K562 (cell line): Measurements from ENCODE around the gene CHRNG. TPM values are rescaled to one million over a fixed set of nuclear protein-coding genes. Genes with fewer than 3 reads are reported as not detected.
A peak's percentile ranks its signal among the peaks of the same experiment; 100 is the strongest.

Experiments
- ATAC-seq: fragments of 200-7000 bp; cut with Tn5 transposase; 3 replicates; pipeline ENCODE4 v1.9.1; 2020; ENCODE audit warnings: moderate library complexity
- BruUV-seq: library from RNA; stranded (reverse); fragments of 400-500 nt; replicated peaks from 2 replicates; lab custom pipeline; 2021; lab: Mats Ljungman, UMichigan
- CTCF ChIA-PET: fragments of 300-600 bp; formaldehyde crosslinking; extraction: SDS; loops from one replicate; lab custom pipeline; 2021; ENCODE audit warnings: low intra/inter-chr PET ratio; lab: Yijun Ruan, JAX
- POLR2A ChIA-PET: fragments of 300-600, 350-650 bp; sonication (Branson Sonifier 250); formaldehyde crosslinking; extraction: SDS; loops from one replicate; lab custom pipeline; 2021; ENCODE audit warnings: antibody characterized with exemption, inconsistent platforms; lab: Yijun Ruan, JAX
- DNase-seq, 4 experiments: peaks; one replicate each; pipeline versions ENCODE4 v3.0.0 to v3.0.0-alpha.2; 2011 to 2018; ENCODE audit warnings: low spot score in 3 of 4, mixed read lengths in 3 of 4; ENCODE audit errors: extremely low read depth in 1 of 4
- FAIRE-seq: peaks from 2 replicates; lab custom pipeline; 2011; peaks lifted over from hg19 to GRCh38; lab: Jason Lieb, UNC
- H2AFZ ChIP-seq: 2 replicates; pipeline ENCODE4 v1.6.0; 2011; ENCODE audit warnings: low read depth, low read length, control low read depth, inconsistent platforms
- H3K27ac ChIP-seq: fragments of 200-600 bp; 3 replicates; pipeline ENCODE4 v1.8.0; 2011; ENCODE audit warnings: low read depth, mild to moderate bottlenecking, control low read depth, inconsistent platforms, low read length, moderate library complexity, mixed read lengths; ENCODE audit errors: extremely low read depth
- H3K27me3 ChIP-seq, 2 experiments: fragments of 300-600 bp in 1 of 2; 2 replicates in 1 of 2; 3 replicates in 1 of 2; pipeline versions ENCODE4 v1.6.0 to v1.8.0; 2011; ENCODE audit warnings: inconsistent platforms in 2 of 2, low read length in 2 of 2, mild to moderate bottlenecking in 1 of 2, mixed read lengths in 1 of 2, moderate library complexity in 1 of 2; ENCODE audit not compliant: control insufficient read depth in 2 of 2, insufficient read depth in 2 of 2
- H3K36me3 ChIP-seq: fragments of 300-600 bp; 3 replicates; pipeline ENCODE4 v1.8.0; 2011; ENCODE audit warnings: mild to moderate bottlenecking, low read length, inconsistent platforms; ENCODE audit not compliant: control insufficient read depth, insufficient read depth
- H3K4me1 ChIP-seq, 2 experiments: fragments of 200-600 bp in 1 of 2; replicated peaks in 1 of 2; 2 replicates in 1 of 2; 3 replicates in 1 of 2; pipeline versions ENCODE4 v1.5.1 to v1.8.0; 2011; ENCODE audit warnings: inconsistent platforms in 2 of 2, low read length in 2 of 2, mild to moderate bottlenecking in 1 of 2, mixed read lengths in 1 of 2, moderate library complexity in 1 of 2; ENCODE audit not compliant: control insufficient read depth in 2 of 2, insufficient read depth in 2 of 2
- H3K4me2 ChIP-seq: 2 replicates; pipeline ENCODE4 v1.6.1; 2011; ENCODE audit warnings: low read length, control low read depth, inconsistent platforms, mixed read lengths; ENCODE audit not compliant: insufficient read depth
- H3K4me3 ChIP-seq: fragments of 200-600 bp; sonication (generic), shearing (Covaris generic); 2 replicates; pipeline ENCODE4 v1.5.1; 2016; ENCODE audit warnings: control low read depth, inconsistent platforms
- H3K79me2 ChIP-seq: fragments of 200-600 bp; 3 replicates; pipeline ENCODE4 v1.8.0; 2011; ENCODE audit warnings: low read length, inconsistent platforms; ENCODE audit not compliant: control insufficient read depth, insufficient read depth
- H3K9ac ChIP-seq, 2 experiments: 2 replicates each; pipeline versions ENCODE4 v1.6.0 to v1.6.1; 2011; ENCODE audit warnings: low read depth in 2 of 2, low read length in 2 of 2, control low read depth in 1 of 2, inconsistent platforms in 1 of 2, mild to moderate bottlenecking in 1 of 2, mixed read lengths in 1 of 2; ENCODE audit not compliant: insufficient read depth in 1 of 2
- H3K9me1 ChIP-seq: one replicate; pipeline ENCODE4 v1.6.0; 2011; ENCODE audit warnings: inconsistent platforms, mild to moderate bottlenecking, low read length, moderate library complexity; ENCODE audit not compliant: control insufficient read depth, insufficient read depth
- H3K9me3 ChIP-seq: replicated peaks from 2 replicates; pipeline ENCODE4 v1.5.1; 2011; ENCODE audit warnings: low read depth, low read length, inconsistent platforms; ENCODE audit not compliant: control insufficient read depth, insufficient read depth
- H4K20me1 ChIP-seq: replicated peaks from 2 replicates; pipeline ENCODE4 v1.6.1; 2011; ENCODE audit warnings: low read length, inconsistent platforms, mixed read lengths; ENCODE audit not compliant: control insufficient read depth, insufficient read depth
- CBFA2T3 ChIP-seq: fragments of 450-650 bp; IDR thresholded peaks from 2 replicates; pipeline ENCODE4 v1.6.1; 2017
- ILF3 ChIP-seq: fragments of 450-650 bp; IDR thresholded peaks from 2 replicates; pipeline ENCODE4 v1.6.1; 2018; ENCODE audit warnings: antibody characterized with exemption, mild to moderate bottlenecking, moderate library complexity, borderline replicate concordance
- POLR2G ChIP-seq: fragments of 200-400 bp; formaldehyde crosslinking; IDR thresholded peaks from 2 replicates; pipeline ENCODE4 v1.6.1; 2017; ENCODE audit warnings: low read depth, mild to moderate bottlenecking, antibody characterized with exemption, low read length, moderate library complexity
- RBFOX2 ChIP-seq: fragments of 200-400 bp; formaldehyde crosslinking; IDR thresholded peaks from 2 replicates; pipeline ENCODE4 v1.6.1; 2017; ENCODE audit warnings: low read depth, mild to moderate bottlenecking, low read length, moderate library complexity
- TFAM ChIP-seq: fragments of 250-450 bp; sonication (Bioruptor Pico); conservative IDR thresholded peaks from 2 replicates; pipeline ENCODE4 v1.5.0; 2021; ENCODE audit warnings: mild to moderate bottlenecking, moderate library complexity
- WGBS: fragments of 100-300 bp; shearing (Covaris generic); methylation state at CpG from one replicate; pipeline ENCODE4 v1.1.6; 2016; ENCODE audit warnings: low coverage, mixed read lengths; ENCODE audit not compliant: insufficient coverage; ENCODE audit errors: missing lambda C conversion rate; 5-methylcytosine and 5-hydroxymethylcytosine counted together
- in situ Hi-C: fragments of 300-500 bp; cut with MboI; formaldehyde crosslinking; loops from 4 replicates; pipeline ENCODE4 v1.15.0; 2018; ENCODE audit warnings: inconsistent platforms, mixed read lengths
- intact Hi-C: fragments of 100-400 bp; cut with micrococcal nuclease; formaldehyde crosslinking; loops from 2 replicates; pipeline ENCODE4 v1.14.2; 2022
- polyA plus RNA-seq, 8 experiments: library from polyadenylated mRNA; depleted of rRNA in 4 of 8; stranded (reverse) in 5 of 8; unstranded in 3 of 8; fragments of >200 nt; fragmentation: Nextera tagmentation in 2 of 8; fragmentation: Illumina TruSeq in 1 of 8; extraction: Ambion mirVana in 2 of 8; extraction: Trizol in 1 of 8; gene quantifications; 2 replicates each; pipeline versions ENCODE4 v1.2.1 to v1.2.3, GENCODE V29; 2011 to 2014; ENCODE audit warnings: inconsistent platforms in 1 of 8, missing spikeins in 1 of 8
- total RNA-seq, 7 experiments: library from RNA; depleted of rRNA in 6 of 7; stranded (reverse); fragments of >200 nt in 6 of 7; fragmentation: Illumina TruSeq in 2 of 7; extraction: Trizol in 2 of 7; gene quantifications; 2 replicates each; pipeline versions ENCODE4 v1.2.1 to v1.2.3, GENCODE V29; 2011 to 2021; ENCODE audit warnings: low replicate concordance in 1 of 7

CHRNG gene
- total and polyA plus RNA-seq, 9 of the 15 experiments (the other 6 are each of a cell fraction or from before 2014, with no cell fraction given): not detected

DNA sequence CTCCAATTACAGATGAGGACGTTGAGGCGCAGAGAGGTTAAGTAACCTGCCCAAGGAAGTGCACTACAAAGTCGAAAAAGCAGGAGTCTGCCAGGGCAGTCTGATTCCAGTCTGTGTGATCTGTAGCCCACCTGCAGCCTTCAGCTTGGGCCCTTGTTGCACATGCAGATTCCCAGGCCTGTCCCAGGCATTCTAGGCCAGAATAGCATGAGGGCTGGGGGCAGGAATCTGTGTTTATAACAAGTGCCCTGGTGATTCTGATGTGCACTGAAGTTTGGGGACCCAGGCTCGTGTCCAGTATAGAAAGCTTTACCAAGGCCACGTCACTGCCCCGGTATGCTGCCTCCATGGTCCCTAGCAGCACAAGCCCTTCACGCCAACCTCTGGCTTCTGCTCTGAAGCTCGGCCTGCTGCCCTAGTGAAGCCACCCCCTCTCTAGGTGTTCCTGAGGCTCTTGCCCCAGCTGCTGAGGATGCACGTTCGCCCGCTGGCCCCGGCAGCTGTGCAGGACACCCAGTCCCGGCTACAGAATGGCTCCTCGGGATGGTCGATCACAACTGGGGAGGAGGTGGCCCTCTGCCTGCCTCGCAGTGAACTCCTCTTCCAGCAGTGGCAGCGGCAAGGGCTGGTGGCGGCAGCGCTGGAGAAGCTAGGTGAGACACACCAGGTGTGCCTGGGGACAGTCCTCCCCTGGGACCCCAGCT, 4.6 kb downstream of the CHRNG start:
- Histone ChIP-seq H3K4me2 (no peak overlapping the region), H3K9ac (no peak overlapping the region; a peak in 2 of 4 replicates), H3K27ac (no peak overlapping the region), H3K4me1 (peaks cover 0 to 38% of the 10 kb centered on the region in 2 experiments; a peak in 3 of 5 replicates), H2AFZ (no peak overlapping the region), H3K9me3 (no peaks in the 10 kb centered on the region), H3K27me3 (no peaks in the 10 kb centered on the region), H4K20me1 (no peaks in the 10 kb centered on the region), H3K79me2 (peaks cover 10% of the 10 kb centered on the region; the same call in 1 of the 3 replicates), H3K4me3 (no peak overlapping the region), H3K36me3 (peaks cover 15% of the 10 kb centered on the region; the same call in 2 of the 3 replicates), H3K9me1 (no peaks in the 10 kb centered on the region)
- WGBS: 78% methylated on average over 16 of the region's 19 CpGs
- POLR2A ChIA-PET: interaction anchor here (0.6 kb wide), 1 partner anchor 330 kb away, joined by 4 read pairs; no protein-coding TSS in a partner anchor
- DNase-seq (no peak), FAIRE-seq (no peak), ATAC-seq (peak; percentile 7; the same call in 1 of the 3 replicates)
- CTCF ChIA-PET: no interaction called here
- TF ChIP-seq TFAM (CRISPR knock-in tag): no peak
- peak; percentile 41; the same call in 1 of the 2 replicates for TF ChIP-seq RBFOX2
- peak; percentile 52 for TF ChIP-seq CBFA2T3
- peak; percentile 49 for TF ChIP-seq POLR2G
- in situ Hi-C loops: no loop called here
- no TSS peak for BruUV-seq
- intact Hi-C loops: no loop called here

DNA sequence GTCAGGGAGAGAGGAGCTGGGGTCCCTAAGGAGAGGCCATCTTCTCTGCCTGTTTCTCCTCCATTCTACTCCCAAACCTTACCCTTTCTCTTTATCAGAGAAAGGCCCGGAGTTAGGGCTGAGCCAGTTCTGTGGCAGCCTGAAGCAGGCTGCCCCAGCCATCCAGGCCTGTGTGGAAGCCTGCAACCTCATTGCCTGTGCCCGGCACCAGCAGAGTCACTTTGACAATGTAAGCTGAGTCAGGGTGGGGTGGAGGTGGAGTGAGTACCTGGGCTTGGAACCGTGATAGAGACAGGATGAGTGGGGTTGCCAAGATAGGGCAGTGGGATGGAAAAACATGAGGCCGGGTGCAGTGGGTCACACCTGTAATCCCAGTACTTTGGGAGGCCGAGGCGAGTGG, 5.2 kb downstream of the CHRNG start:
- 69% methylated on average over 3 of the region's 6 CpGs for WGBS
- FAIRE-seq (no peak), ATAC-seq (no peak; the same call in 2 of the 3 replicates), DNase-seq (no peak)
- H3K4me3 ChIP-seq: no peak overlapping the region
- ChIA-PET POLR2A (interaction anchor here (0.6 to 0.7 kb wide), 3 partner anchors 19 to 1824 kb away, joined by 3 to 4 read pairs (median 4); partner anchors contain the start of gene CHRND), CTCF (no interaction called here)
- no peak overlapping the region for H3K4me2 ChIP-seq
- no peak overlapping the region for H3K27ac ChIP-seq
- H3K9ac ChIP-seq: no peak overlapping the region; a peak in 1 of 4 replicates
- no peak overlapping the region for H2AFZ ChIP-seq
- H3K36me3 ChIP-seq: peaks cover 15% of the 10 kb centered on the region; the same call in 2 of the 3 replicates
- H4K20me1 ChIP-seq: no peaks in the 10 kb centered on the region
- BruUV-seq: no TSS peak
- in situ Hi-C loops (no loop called here), intact Hi-C loops (no loop called here)
- peaks cover 0 to 32% of the 10 kb centered on the region in 2 experiments; a peak in 3 of 5 replicates for H3K4me1 ChIP-seq
- no peaks in the 10 kb centered on the region for H3K9me1 ChIP-seq
- H3K27me3 ChIP-seq: no peaks in the 10 kb centered on the region
- no peaks in the 10 kb centered on the region for H3K9me3 ChIP-seq
- H3K79me2 ChIP-seq: peaks cover 16% of the 10 kb centered on the region; the same call in 2 of the 3 replicates
- TF ChIP-seq ILF3: no peak
